C4-2B (cell line): ENCODE measurements around the gene CASP12.

Experiments
- H3K27ac ChIP-seq: fragments of 450-650 bp; 2 replicates; pipeline ENCODE4 v1.5.1; 2017
- ZFX ChIP-seq: fragments of 450-650 bp; IDR thresholded peaks from 2 replicates; pipeline ENCODE4 v1.6.1; 2017
- TF ChIP-seq, protein P1 (sequence below): fragments of 450-650 bp; conservative IDR thresholded peaks from 2 replicates; pipeline ENCODE4 v1.5.1; 2017; ENCODE audit warnings: mild to moderate bottlenecking

Gene CASP12

DNA sequence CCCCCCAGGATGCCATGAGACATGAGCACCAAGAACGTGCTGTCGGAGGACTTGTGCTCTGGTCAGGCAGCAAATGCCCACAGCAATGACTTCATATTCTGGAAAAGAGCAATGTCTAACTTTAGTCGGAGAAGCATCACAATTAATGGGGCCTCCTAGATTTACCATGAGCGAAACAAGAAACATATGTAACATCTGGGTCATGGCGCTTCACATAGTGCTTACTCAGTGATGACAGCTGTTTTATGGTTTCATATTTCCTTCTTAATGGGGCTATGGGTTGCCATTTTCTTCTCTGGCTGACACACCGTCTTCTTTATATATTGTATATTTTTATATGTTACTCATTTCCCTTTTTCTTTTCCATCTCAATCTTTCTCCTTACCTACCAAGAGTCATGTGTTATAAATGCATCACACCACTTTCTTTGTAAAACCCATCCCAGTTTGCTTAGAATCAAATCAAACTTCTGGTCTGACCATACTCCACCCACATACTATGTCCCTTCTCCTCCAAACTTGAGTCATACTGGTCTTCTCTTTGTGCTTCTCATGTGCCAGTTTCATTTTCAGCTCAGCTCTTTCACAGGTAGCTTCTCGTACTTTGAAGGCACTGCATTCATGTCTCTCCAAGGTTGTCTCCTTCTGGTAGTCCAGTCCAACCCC, 9.4 kb upstream of the CASP12 start:
- TF ChIP-seq, protein P1, sequence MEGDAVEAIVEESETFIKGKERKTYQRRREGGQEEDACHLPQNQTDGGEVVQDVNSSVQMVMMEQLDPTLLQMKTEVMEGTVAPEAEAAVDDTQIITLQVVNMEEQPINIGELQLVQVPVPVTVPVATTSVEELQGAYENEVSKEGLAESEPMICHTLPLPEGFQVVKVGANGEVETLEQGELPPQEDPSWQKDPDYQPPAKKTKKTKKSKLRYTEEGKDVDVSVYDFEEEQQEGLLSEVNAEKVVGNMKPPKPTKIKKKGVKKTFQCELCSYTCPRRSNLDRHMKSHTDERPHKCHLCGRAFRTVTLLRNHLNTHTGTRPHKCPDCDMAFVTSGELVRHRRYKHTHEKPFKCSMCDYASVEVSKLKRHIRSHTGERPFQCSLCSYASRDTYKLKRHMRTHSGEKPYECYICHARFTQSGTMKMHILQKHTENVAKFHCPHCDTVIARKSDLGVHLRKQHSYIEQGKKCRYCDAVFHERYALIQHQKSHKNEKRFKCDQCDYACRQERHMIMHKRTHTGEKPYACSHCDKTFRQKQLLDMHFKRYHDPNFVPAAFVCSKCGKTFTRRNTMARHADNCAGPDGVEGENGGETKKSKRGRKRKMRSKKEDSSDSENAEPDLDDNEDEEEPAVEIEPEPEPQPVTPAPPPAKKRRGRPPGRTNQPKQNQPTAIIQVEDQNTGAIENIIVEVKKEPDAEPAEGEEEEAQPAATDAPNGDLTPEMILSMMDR: no peak
- TF ChIP-seq ZFX: no peak
- H3K27ac ChIP-seq: no peak overlapping the region

GRCh38 chr11:104905271-104905670, 7.0 kb upstream of the CASP12 start:
- TF ChIP-seq, protein P1: peak; percentile 11; the same call in 1 of the 2 replicates
- TF ChIP-seq ZFX: no peak
- H3K27ac ChIP-seq: no peak overlapping the region

DNA sequence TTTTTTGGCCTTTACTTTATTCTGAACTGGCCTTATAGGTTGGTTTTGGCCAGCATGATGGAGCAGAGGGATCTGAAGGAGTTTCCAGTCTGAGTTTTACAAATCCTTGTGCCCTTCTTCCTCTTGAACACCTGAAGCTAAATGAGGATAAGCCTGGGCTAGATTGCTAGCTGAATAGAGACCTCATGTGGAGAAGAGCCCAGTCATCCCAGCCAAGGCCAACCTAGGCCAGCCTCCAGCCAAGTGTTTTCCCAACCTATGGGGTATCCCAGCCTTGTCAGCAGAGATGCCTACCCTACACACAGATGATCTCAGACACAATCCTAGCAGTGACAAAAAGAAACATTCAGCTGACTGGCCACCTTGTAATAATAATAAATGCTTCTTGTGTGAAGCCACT, 966 bp upstream of the CASP12 start:
- TF ChIP-seq ZFX: no peak
- TF ChIP-seq, protein P1: no peak
- no peak overlapping the region for H3K27ac ChIP-seq

- H3K27ac ChIP-seq: no peak overlapping the region
- TF ChIP-seq, protein P1: no peak
- no peak for TF ChIP-seq ZFX
Measured at GRCh38 chr11:104898685-104899013, 389 bp upstream of the CASP12 start.

DNA sequence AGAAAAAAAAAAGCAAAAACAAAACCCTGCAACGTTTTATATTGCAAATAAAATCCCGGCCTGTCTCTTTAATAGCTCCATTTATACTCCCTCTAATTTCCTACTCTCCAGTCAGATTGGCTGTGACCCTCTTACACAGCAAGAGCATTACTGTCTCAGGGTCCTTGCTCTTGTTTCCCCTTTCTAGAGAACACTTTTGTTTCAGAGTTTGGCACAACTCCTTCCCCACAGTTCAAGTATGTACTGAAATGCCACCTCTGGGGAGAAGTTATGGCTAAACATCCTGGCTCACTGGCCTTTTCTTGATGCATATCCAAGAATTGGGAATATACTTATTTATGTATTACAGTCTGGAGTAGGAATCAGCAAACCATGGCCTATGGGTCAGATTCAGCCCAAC, 2.6 kb downstream of the CASP12 start:
- TF ChIP-seq ZFX: no peak
- TF ChIP-seq, protein P1: no peak
- no peak overlapping the region for H3K27ac ChIP-seq

DNA sequence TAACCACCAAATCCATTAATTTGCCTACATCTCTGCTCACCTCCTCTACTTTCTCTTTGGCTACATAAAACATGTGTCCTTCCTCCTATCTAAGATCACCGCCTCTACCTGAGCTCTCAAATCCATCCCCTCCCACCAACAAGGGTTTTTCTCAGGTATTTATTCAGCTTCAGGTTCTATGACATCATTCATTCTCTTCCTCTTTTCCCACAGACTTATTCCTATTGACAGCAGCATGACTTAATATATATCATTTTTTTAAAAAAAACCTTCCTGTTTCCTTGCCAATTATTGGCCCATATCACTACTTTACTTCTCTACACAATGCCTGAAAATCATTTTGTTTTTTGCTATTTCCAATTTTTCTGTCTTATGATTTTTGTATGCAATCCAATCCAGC, 4.4 kb downstream of the CASP12 start:
- H3K27ac ChIP-seq: no peak overlapping the region
- TF ChIP-seq, protein P1: no peak
- no peak for TF ChIP-seq ZFX

DNA sequence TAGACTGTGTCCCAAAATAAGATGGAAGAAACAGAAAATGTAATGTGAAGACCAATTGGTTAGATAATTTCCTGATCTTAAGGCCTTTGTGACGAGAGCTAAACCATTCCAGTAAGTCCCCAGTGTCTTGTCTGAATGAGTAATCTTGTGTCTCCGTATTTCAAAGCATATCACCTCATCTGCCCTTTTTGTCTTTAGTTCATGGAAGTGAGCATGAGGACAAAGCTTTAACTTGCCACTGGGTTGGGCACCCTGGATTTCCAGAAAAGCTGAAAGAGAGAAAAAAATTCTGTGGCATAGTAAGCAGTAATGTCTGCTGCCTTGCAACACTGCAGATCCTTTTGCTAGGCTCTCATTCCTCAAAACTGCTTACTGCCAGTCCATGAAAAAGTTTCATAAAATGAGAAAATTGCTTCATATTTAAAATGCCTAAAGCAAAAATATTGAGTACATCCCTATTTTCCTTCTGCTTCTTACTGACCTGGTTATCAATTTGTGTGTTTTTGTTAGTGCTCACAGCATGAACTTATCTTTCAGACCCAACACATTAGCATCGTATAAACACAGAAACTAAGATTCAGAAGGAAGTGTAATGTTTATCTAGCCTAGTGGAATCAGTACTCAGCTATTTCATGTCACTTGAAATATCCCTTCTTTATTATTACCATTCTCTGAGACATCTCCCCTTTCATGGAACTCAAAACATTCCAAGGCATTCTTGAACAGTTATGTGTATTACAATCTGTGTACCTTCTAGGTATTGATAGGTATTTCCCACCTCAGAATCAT, 5.3 kb downstream of the CASP12 start:
- no peak for TF ChIP-seq ZFX
- TF ChIP-seq, protein P1: no peak
- H3K27ac ChIP-seq: no peak overlapping the region
